ENCODE data around the gene LMNTD2.

The LMNTD2 gene

GRCh38 chr11:539971-540481 lies 20.5 kb downstream of the LMNTD2 start:
- no peak for TF ChIP-seq CTCF (IDR thresholded peaks at IDR 0.05)
- DNase-seq = no peak
- Mint-ChIP-seq H3K27me3 (ENCODE audit: low read depth, poor library complexity) (peaks cover 27% of the 10 kb centered on the region), H3K4me3 (no peak overlapping the region), H3K27ac (no peak overlapping the region), H3K4me1 (peaks cover 26% of the 10 kb centered on the region), H3K9me3 (no peaks in the 10 kb centered on the region), H3K36me3 (ENCODE audit: low read depth) (peaks cover 5% of the 10 kb centered on the region)

GRCh38 chr11:538431-539051 lies 22.0 kb downstream of the LMNTD2 start:
- peaks cover 26% of the 10 kb centered on the region for H3K4me1 Mint-ChIP-seq
- H3K27ac Mint-ChIP-seq = no peak overlapping the region
- peaks cover 27% of the 10 kb centered on the region for H3K27me3 Mint-ChIP-seq (ENCODE audit: low read depth, poor library complexity)
- H3K36me3 Mint-ChIP-seq (ENCODE audit: low read depth) = peaks cover 5% of the 10 kb centered on the region
- TF ChIP-seq CTCF (IDR thresholded peaks at IDR 0.05) = no peak
- peak overlapping the region; percentile 32 for H3K4me3 Mint-ChIP-seq
- peak; percentile 3 for DNase-seq
- no peaks in the 10 kb centered on the region for H3K9me3 Mint-ChIP-seq

GRCh38 chr11:537622-538430 lies 22.7 kb downstream of the LMNTD2 start:
- TF ChIP-seq CTCF (IDR thresholded peaks at IDR 0.05) = no peak
- Mint-ChIP-seq H3K36me3 (ENCODE audit: low read depth) (peaks cover 5% of the 10 kb centered on the region), H3K4me3 (peak overlapping the region; percentile 60), H3K27me3 (ENCODE audit: low read depth, poor library complexity) (peaks cover 27% of the 10 kb centered on the region), H3K4me1 (peaks cover 26% of the 10 kb centered on the region), H3K9me3 (no peaks in the 10 kb centered on the region), H3K27ac (no peak overlapping the region)
- no peak for DNase-seq

- H3K27ac Mint-ChIP-seq = no peak within 1 kb of the TSS
- no peak for TF ChIP-seq CTCF (IDR thresholded peaks at IDR 0.05)
- no peaks in the 10 kb centered on the region for H3K9me3 Mint-ChIP-seq
- H3K4me3 Mint-ChIP-seq = peak within 1 kb of the TSS; percentile 91
- peaks cover 22% of the 10 kb centered on the region for H3K4me1 Mint-ChIP-seq
- DNase-seq = peak; percentile 90
- H3K27me3 Mint-ChIP-seq (ENCODE audit: low read depth, poor library complexity) = peaks cover 27% of the 10 kb centered on the region
- H3K36me3 Mint-ChIP-seq (ENCODE audit: low read depth) = no peaks in the 10 kb centered on the region
These were observed 23.5 kb downstream of the LMNTD2 start, which contains the start of gene LRRC56 for GRCh38 chr11:536841-537621. Gene LRRC56, plus strand, starts transcription at chr11:537527. Its CDS starts 3,158 bp downstream, at chr11:540685.

GRCh38 chr11:535519-536454 lies 24.8 kb downstream of the LMNTD2 start, which contains the start of gene HRAS:
Gene HRAS, minus strand, starts transcription at chr11:535576.
- no peak for TF ChIP-seq CTCF (IDR thresholded peaks at IDR 0.05)
- H3K4me1 Mint-ChIP-seq = peaks cover 22% of the 10 kb centered on the region
- H3K27me3 Mint-ChIP-seq (ENCODE audit: low read depth, poor library complexity) = peaks cover 27% of the 10 kb centered on the region
- peak within 1 kb of the TSS; percentile 91 for H3K4me3 Mint-ChIP-seq
- no peaks in the 10 kb centered on the region for H3K9me3 Mint-ChIP-seq
- H3K27ac Mint-ChIP-seq = no peak within 1 kb of the TSS
- DNase-seq = peak; percentile 97
- no peaks in the 10 kb centered on the region for H3K36me3 Mint-ChIP-seq (ENCODE audit: low read depth)
